ENCODE results near the gene EHD1. TPM values are rescaled to one million over a fixed set of nuclear protein-coding genes. Genes with fewer than 3 reads are reported as not detected.

The EHD1 gene
- total and polyA plus RNA-seq, 9 of the 15 experiments (the other 6 are each of a cell fraction or from before 2014, with no cell fraction given) = 0.46 to 65.0 (median 16.4) TPM

GRCh38 chr11:64918017-64918416 is 39.6 kb upstream of the EHD1 start (continued):
- peak; percentile 78 for TF ChIP-seq CTCFL (IDR thresholded peaks at IDR 0.05; ENCODE audit: borderline replicate concordance, insufficient read depth, low read depth, low read length, poor library complexity, severe bottlenecking)
- TF ChIP-seq ZKSCAN3 (CRISPR knock-in tag; IDR thresholded peaks at IDR 0.05) = no peak
- TF ChIP-seq ZNF239 (CRISPR knock-in tag; IDR thresholded peaks at IDR 0.05) = no peak
- no peak for TF ChIP-seq ZMIZ1 (IDR thresholded peaks at IDR 0.05; ENCODE audit: low read depth in 2 of 2, low read length in 2 of 2)
- no peak for TF ChIP-seq CCNT2 (IDR thresholded peaks at IDR 0.05; ENCODE audit: borderline replicate concordance, extremely low read depth, insufficient read length, low read depth, low read length)
- TF ChIP-seq RBFOX2 (IDR thresholded peaks at IDR 0.05; ENCODE audit: low read depth, low read length) = no peak
- no peak for TF ChIP-seq FOXA3 (CRISPR knock-in tag; conservative IDR thresholded peaks at IDR 0.05 in 1 of 2, IDR thresholded peaks at IDR 0.05 in 1 of 2)

Data from K562 (cell line).